CD4-positive, alpha-beta T cell treated with Interleukin-4 for 4 hours (primary cell): ENCODE measurements around the gene TBXAS1.

Experiments
- DNase-seq: peaks from one replicate; pipeline ENCODE4 v3.0.0-alpha.2; 2020

The TBXAS1 gene

GRCh38 chr7:139829025-139829774, at the start of gene TBXAS1:
TSS of gene TBXAS1 (plus strand) at chr7:139829264. CDS start at chr7:139829391, 127 bp downstream.
- peak; percentile 53 for DNase-seq

DNA sequence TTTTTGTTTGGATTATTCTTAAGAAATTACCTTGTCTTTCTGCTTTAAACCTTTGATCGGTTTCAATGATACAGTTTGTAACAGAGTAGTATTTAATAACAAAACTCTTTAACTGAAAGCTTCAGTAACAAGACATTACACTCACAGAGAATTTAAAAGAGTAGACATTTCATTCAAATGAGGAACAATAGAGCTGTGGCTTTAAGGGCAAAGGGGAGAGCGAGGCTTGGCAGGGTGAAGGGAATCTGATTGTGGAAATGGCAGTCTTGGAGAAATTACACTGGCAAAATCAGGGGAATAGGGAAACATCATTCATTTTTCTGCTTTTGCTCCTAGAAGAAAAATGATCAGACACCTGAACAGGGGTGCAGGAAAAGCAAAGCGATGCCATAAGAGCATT, 46.1 kb upstream of the TBXAS1 start:
- no peak for DNase-seq

DNA sequence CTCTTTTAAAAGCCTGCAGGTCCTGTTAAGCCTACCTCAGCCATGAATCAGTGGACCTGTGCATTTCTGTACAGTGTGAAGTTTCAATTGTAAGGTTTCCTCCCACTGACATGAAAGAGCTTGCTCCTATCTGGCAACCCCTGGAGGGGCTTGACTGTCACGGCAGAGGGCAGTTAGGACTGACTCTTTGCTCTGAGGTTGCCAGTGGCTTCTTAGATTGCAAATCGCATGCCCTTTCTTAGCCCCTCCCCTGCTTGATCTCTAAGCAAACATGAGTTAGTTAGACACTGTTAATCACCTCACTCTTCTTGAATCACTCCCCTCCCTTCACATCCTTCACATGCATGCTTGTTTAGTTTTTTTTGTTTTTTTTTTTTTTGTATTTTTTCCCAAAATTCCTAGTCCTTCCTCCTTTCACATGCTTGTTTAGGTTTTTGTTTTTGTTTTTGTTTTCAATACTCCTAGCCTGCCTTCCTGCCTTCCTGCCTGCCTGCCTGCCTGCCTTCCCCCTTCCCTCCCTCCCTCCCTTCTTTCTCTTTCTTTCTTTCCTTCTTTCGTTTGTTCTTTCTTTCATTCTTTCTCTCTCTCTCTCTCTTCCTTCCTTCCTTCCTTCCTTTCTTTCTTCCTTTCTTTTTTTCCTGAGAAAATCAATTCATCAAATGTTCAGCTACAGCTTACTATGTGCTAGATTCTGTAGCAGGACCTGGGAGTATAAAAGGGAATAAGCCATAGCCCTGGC, 45.2 kb upstream of the TBXAS1 start:
- no peak for DNase-seq

DNA sequence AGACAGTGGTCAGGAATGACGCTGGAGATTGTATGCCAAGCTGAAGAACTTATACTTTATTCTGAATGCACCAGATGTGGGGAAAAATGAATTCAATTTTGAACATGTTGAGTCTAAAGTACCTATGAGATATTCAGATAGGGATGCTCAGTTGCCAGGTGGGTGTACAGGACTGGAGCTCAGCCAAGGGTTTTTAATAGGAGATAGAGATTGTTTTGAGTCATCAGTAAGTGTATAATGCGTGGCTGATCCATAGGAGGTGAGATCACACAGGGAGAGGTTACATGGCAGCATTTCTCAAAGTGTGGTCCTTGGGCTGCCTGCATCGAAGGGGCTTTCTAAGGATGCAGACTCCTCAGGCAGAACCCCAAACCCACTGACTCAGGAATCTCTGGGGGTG, 44.4 kb upstream of the TBXAS1 start:
- no peak for DNase-seq

- no peak for DNase-seq
These were observed 37.7 kb upstream of the TBXAS1 start for GRCh38 chr7:139791316-139791715.

- DNase-seq = no peak
These were observed 31.5 kb upstream of the TBXAS1 start for GRCh38 chr7:139797607-139798006.

DNA sequence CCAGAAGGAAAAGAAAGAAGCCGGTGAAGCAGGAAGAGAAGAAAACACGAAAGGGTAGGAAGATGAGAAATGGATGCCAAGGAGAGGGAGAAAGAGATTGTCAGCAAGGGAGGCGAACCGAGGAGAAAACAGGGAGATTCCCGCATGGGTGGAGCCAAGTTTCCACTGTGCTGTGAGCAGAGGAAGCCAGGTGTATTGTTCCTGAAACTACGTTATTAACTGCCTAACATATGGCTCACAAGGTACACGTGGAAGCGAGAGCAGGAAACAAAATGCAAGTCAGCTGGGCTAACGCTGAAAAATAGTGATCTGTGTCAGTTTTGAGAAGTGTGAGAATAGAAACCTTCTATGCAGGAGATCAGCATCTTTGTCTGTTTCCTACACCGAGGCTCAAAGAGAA, 30.8 kb upstream of the TBXAS1 start:
- DNase-seq = no peak

- DNase-seq = no peak
These were observed 30.2 kb upstream of the TBXAS1 start for GRCh38 chr7:139798892-139799291.

GRCh38 chr7:139799586-139799985, 29.5 kb upstream of the TBXAS1 start:
- DNase-seq = no peak

DNA sequence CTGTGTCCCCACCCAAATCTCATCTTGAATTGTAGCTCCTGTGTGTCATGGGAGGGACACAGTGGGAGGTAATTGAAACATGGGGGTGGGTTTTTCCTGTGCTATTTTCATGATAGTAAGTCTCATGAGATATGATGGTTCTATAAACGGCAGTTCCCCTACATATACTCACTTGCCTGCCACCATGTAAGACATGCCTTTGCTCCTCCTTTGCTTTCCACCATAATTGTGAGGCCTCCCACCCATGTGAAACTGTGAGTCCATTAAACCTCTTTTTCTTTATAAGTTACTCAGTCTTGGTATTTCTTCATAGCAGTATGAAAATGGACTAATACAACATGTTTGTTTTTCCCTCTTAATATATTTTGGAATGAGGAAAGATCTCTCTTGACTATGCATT, 24.5 kb upstream of the TBXAS1 start:
- DNase-seq = no peak

DNA sequence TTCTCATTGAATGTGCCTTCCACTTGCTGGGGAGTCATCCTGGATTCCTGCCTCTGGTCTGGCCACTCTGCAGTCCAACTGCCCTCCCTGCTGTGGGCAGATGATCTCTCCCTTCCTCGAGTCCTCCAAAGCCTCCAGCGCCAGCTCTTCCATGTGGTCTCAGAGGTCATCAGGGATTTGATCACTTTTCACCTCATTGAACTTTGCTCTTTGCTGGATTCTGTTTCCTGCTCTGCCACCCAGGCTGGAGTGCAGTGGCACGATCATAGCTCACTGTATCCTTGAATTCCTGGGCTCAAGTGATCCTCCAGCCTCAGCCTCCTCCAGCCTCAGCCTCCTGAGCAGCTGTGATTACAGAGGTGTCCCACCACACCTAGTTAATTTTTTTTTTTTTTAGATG, 22.1 kb upstream of the TBXAS1 start:
- DNase-seq = no peak

- DNase-seq = no peak
These were observed 20.6 kb upstream of the TBXAS1 start for GRCh38 chr7:139808427-139808826.

- no peak for DNase-seq
These were observed 20.1 kb upstream of the TBXAS1 start for GRCh38 chr7:139808846-139809442.

DNA sequence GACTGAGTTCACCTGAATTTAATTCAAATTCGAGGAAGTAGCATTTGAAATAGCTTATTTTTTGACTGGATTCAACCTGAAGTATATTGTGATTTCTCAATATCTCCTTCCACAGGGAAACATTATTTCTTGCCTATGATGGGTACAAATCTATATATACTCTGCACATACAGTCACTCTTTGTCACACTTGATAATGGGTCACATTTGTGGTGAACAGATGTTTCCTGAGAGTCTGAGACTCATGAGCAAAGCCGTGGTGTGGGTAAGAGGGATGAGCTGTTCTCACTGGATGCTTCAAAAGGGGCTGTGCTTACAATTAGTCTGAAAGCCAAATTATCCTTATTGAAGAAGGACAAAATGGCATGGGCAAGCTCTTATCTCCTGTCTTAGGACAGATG, 18.0 kb upstream of the TBXAS1 start:
- DNase-seq = no peak

DNA sequence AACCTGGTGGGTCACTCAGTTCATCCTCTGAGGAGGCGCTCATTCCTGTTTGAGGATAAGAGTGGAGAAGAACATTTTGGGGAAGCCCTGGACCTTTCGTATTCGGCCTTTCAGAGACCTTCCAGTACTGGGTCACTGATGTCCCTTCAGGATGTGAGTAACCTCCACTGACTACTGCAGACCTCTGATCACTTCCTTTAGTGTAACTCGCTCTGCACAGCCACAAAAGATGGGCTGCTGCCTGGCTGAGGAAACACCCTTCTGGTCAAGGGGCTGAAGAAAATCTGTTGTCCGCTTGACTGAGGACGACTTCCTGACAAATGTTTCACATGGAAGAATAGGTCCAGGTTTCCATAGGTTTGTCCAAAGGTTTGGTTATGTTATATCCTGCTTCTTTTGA, 15.9 kb upstream of the TBXAS1 start:
- DNase-seq = no peak

GRCh38 chr7:139813689-139814088, 15.4 kb upstream of the TBXAS1 start:
- no peak for DNase-seq

DNA sequence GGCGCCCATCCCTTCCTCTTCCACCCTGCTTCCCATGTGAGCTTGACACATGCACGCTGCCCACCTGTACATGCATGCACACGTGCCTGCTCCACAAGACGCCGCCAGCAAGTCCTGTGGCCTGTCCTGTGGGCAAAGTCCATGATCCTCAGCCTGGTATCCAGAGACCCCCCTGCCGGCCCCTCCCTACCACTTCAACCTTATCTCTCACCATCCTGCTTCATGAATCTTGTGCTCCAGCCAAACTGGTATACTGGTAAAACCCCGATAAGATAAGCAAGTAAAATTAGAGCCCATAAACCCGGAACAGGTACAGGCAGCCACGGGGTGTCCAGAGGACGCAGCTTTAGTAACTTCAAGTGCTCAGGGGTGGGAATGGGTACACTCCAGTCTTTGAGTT, 11.8 kb upstream of the TBXAS1 start:
- no peak for DNase-seq

DNA sequence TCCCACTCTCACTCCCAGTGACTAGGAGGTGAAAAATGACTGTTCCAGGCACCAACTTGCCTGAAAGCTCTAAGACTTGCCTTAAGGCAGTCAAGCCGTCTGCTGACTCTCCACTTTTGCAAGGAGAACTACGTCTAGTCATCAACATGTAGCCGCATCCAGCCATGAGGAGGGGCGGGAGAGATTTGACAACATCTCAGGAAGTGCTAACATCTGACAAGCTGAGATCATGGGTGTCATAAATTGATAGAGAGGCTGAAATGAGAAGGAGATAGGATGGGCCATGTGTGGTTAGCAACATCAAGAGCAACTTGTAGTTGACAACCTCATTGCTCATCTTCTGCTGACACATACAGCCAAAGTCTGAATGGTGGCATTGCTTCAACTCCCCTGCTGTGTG, 9.0 kb upstream of the TBXAS1 start:
- no peak for DNase-seq

GRCh38 chr7:139821349-139822105, 7.5 kb upstream of the TBXAS1 start:
- DNase-seq = no peak

DNA sequence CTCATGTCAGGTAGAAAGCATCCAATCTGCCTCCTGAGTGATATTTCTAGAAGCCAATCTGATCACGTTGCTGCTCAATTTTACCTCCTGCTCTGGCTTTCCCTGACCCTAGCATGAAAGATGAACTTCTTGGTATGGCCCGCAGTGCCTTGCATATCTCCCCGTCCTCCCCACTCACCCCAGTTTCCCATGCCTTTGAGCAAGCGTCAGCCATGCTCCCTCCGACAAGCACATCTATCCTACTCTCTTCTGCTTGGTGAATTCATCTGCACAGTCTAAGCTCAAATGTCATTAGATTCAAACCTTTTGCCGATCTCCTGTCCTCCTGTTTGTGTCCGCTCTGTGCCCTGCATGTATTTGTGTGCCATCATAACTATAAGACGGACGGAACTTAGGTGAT, 6.2 kb upstream of the TBXAS1 start:
- no peak for DNase-seq

- DNase-seq = no peak
These were observed 5.0 kb upstream of the TBXAS1 start for GRCh38 chr7:139823959-139824521.

- no peak for DNase-seq
These were observed 3.3 kb upstream of the TBXAS1 start for GRCh38 chr7:139825666-139826290.

GRCh38 chr7:139827042-139827441, 2.0 kb upstream of the TBXAS1 start:
- no peak for DNase-seq
